ENCODE results near the gene TLCD4. TPM values are rescaled to one million over a fixed set of nuclear protein-coding genes. Genes with fewer than 3 reads are reported as not detected.

Gene TLCD4
- total RNA-seq, 1 donor from 2014 or later: 6.2 TPM

- H3K27ac Mint-ChIP-seq: no peak overlapping the region
- DNase-seq (ENCODE audit: low spot score in 2 of 2, unreplicated experiment in 2 of 2): no peak
- H3K9me3 Mint-ChIP-seq: no peaks in the 10 kb centered on the region
- H3K4me3 Mint-ChIP-seq: no peak overlapping the region
- H3K27me3 Mint-ChIP-seq (ENCODE audit: low read depth): peaks cover 23% of the 10 kb centered on the region
- TF ChIP-seq, protein P1, sequence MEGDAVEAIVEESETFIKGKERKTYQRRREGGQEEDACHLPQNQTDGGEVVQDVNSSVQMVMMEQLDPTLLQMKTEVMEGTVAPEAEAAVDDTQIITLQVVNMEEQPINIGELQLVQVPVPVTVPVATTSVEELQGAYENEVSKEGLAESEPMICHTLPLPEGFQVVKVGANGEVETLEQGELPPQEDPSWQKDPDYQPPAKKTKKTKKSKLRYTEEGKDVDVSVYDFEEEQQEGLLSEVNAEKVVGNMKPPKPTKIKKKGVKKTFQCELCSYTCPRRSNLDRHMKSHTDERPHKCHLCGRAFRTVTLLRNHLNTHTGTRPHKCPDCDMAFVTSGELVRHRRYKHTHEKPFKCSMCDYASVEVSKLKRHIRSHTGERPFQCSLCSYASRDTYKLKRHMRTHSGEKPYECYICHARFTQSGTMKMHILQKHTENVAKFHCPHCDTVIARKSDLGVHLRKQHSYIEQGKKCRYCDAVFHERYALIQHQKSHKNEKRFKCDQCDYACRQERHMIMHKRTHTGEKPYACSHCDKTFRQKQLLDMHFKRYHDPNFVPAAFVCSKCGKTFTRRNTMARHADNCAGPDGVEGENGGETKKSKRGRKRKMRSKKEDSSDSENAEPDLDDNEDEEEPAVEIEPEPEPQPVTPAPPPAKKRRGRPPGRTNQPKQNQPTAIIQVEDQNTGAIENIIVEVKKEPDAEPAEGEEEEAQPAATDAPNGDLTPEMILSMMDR (IDR thresholded peaks at IDR 0.05; ENCODE audit: unreplicated experiment): no peak
- H3K4me1 Mint-ChIP-seq: peaks cover 21% of the 10 kb centered on the region
- no peaks in the 10 kb centered on the region for H3K36me3 Mint-ChIP-seq
Measured at GRCh38 chr1:95122151-95122697, 5.1 kb downstream of the TLCD4 start.

- Mint-ChIP-seq H3K9me3 (no peaks in the 10 kb centered on the region), H3K36me3 (no peaks in the 10 kb centered on the region), H3K27ac (no peak overlapping the region), H3K4me1 (peaks cover 9% of the 10 kb centered on the region), H3K4me3 (no peak overlapping the region), H3K27me3 (ENCODE audit: low read depth) (peaks cover 7% of the 10 kb centered on the region)
- no peak for DNase-seq (ENCODE audit: low spot score in 2 of 2, unreplicated experiment in 2 of 2)
- TF ChIP-seq, protein P1 (IDR thresholded peaks at IDR 0.05; ENCODE audit: unreplicated experiment): no peak
Measured at GRCh38 chr1:95124342-95124741, 7.2 kb downstream of the TLCD4 start.

- H3K27me3 Mint-ChIP-seq (ENCODE audit: low read depth): no peaks in the 10 kb centered on the region
- H3K4me3 Mint-ChIP-seq: no peak overlapping the region
- H3K9me3 Mint-ChIP-seq: no peaks in the 10 kb centered on the region
- peaks cover 3% of the 10 kb centered on the region for H3K4me1 Mint-ChIP-seq
- TF ChIP-seq, protein P1 (IDR thresholded peaks at IDR 0.05; ENCODE audit: unreplicated experiment): no peak
- H3K27ac Mint-ChIP-seq: no peak overlapping the region
- H3K36me3 Mint-ChIP-seq: no peaks in the 10 kb centered on the region
- no peak for DNase-seq (ENCODE audit: low spot score in 2 of 2, unreplicated experiment in 2 of 2)
Measured at GRCh38 chr1:95126366-95126765, 9.2 kb downstream of the TLCD4 start.

- Mint-ChIP-seq H3K27ac (no peak overlapping the region), H3K9me3 (no peaks in the 10 kb centered on the region), H3K4me3 (no peak overlapping the region), H3K4me1 (peaks cover 3% of the 10 kb centered on the region), H3K27me3 (ENCODE audit: low read depth) (no peaks in the 10 kb centered on the region), H3K36me3 (no peaks in the 10 kb centered on the region)
- TF ChIP-seq, protein P1 (IDR thresholded peaks at IDR 0.05; ENCODE audit: unreplicated experiment): no peak
- DNase-seq (ENCODE audit: low spot score in 2 of 2, unreplicated experiment in 2 of 2): no peak
Measured at GRCh38 chr1:95126846-95127245, 9.7 kb downstream of the TLCD4 start.

DNA sequence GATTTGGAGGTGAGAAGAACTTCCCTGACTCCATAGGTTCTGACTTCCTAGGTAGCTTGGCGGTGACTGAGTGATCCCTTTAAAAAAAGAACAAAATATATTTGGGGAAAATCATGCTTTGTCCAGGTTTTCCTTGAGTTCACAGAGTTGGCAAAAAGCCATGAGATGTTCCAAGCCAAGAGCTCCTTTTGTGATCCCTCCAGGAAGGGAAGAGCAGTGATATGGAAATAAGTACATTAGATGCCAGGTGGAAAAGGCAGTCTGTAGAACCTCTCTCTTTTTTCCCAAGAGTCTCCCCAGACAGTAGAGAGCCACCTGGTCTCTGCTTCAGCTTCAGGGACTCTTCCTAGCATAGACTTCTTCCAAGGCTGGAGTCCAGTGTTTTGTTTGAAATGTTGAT, 10.2 kb downstream of the TLCD4 start:
- H3K27ac Mint-ChIP-seq: no peak overlapping the region
- no peak overlapping the region for H3K4me3 Mint-ChIP-seq
- no peaks in the 10 kb centered on the region for H3K36me3 Mint-ChIP-seq
- no peaks in the 10 kb centered on the region for H3K9me3 Mint-ChIP-seq
- TF ChIP-seq, protein P1 (IDR thresholded peaks at IDR 0.05; ENCODE audit: unreplicated experiment): no peak
- H3K4me1 Mint-ChIP-seq: peaks cover 2% of the 10 kb centered on the region
- H3K27me3 Mint-ChIP-seq (ENCODE audit: low read depth): no peaks in the 10 kb centered on the region
- no peak for DNase-seq (ENCODE audit: low spot score in 2 of 2, unreplicated experiment in 2 of 2)

DNA sequence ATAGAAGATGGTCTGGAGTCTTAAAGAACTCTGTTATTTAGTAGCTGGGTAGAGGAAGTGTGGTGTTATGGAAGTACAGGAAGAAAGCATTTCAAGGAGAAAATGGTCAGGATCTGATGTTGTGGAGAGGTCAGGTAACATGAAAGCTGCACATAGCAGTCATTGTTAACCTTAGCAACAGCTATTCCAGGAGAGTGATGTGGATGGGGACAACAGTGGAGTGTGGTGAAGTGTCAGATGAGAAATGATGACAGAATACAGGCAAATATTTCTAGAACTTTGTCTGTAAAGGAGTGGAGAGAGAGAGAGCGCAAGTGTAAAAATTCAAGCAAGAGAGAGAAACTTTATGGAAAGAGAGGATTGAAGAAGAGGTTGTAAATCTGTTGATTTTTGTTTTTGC, 15.6 kb downstream of the TLCD4 start:
- Mint-ChIP-seq H3K27ac (no peak overlapping the region), H3K36me3 (no peaks in the 10 kb centered on the region), H3K4me1 (no peaks in the 10 kb centered on the region), H3K4me3 (no peak overlapping the region), H3K9me3 (no peaks in the 10 kb centered on the region), H3K27me3 (ENCODE audit: low read depth) (no peaks in the 10 kb centered on the region)
- TF ChIP-seq, protein P1 (IDR thresholded peaks at IDR 0.05; ENCODE audit: unreplicated experiment): no peak
- no peak for DNase-seq (ENCODE audit: low spot score in 2 of 2, unreplicated experiment in 2 of 2)

Data from mesothelial cell of epicardium (in vitro differentiated cells).